ENCODE measurements around the gene PLA2G4B.
A peak's percentile ranks its signal among the peaks of the same experiment; 100 is the strongest.

The PLA2G4B gene

GRCh38 chr15:41827880-41828806 is 10.5 kb upstream of the PLA2G4B start, which contains the start of gene JMJD7:
Gene JMJD7, plus strand, starts transcription at chr15:41828092. Its CDS starts 33 bp downstream, at chr15:41828125.
- DNase-seq: peak; percentile 98

DNA sequence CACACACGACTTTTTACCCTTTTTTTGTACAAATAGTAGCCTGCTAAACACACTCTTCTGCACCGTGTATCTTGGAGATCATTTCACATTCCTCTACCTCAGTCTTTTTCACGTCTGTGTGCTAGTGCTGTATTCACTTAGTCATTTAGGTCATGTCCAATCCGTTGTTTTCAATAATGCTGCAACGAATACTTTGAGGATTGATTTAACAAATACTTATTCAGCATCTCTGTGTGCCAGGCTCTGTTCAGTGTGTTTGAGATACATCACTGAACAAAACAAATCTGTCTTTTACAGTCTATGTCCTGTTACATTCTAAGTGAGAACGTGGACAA is 9.9 kb upstream of the PLA2G4B start:
- DNase-seq: no peak

- DNase-seq: no peak
Observed at GRCh38 chr15:41829959-41830646, 8.5 kb upstream of the PLA2G4B start.

DNA sequence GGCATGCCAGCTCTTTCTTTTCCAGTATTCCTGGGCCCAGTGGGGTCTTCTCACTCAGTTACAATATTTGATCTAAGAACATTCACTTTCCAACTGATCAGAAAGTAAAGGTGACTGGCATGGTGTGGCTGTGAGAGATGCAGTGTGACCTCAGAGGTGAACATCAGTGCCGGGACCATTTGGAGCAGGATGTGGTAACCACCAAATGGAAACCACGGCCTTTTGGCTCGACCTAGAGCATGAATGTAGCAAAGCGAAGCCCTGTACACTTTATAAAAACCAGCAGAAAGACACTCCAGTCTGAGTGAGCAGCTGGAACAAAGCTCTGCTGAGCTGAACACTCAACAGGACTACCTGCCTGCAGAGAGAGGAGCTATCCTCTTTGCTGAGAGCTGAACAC is 7.4 kb upstream of the PLA2G4B start:
- DNase-seq: peak; percentile 62

DNA sequence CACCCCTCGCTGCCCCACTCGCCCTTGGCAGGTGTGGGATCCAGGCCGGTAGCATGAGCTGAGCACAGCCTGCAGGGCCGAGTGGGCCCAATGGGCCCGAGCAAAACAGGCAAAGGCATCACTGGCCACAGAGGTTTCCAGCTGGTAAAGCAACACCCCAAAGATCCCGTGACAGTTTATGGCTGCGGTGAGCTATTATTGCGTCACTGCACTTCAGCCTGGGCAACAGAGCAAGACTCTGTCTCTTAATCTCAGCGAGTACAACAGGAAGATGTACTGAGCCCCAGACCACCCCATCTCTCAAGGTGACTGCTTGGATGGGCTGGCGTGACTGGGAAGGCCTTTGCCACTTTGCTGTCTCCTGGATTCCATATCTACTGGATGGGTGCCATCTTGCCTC is 6.4 kb upstream of the PLA2G4B start:
- DNase-seq: no peak

- peak; percentile 22 for DNase-seq
Observed at GRCh38 chr15:41832875-41833274, 5.8 kb upstream of the PLA2G4B start.

GRCh38 chr15:41834096-41834495 is 4.6 kb upstream of the PLA2G4B start:
- no peak for DNase-seq

GRCh38 chr15:41836073-41836472 is 2.6 kb upstream of the PLA2G4B start:
- DNase-seq: no peak

- no peak for DNase-seq
Observed at GRCh38 chr15:41836713-41837454, 1.8 kb upstream of the PLA2G4B start.

DNA sequence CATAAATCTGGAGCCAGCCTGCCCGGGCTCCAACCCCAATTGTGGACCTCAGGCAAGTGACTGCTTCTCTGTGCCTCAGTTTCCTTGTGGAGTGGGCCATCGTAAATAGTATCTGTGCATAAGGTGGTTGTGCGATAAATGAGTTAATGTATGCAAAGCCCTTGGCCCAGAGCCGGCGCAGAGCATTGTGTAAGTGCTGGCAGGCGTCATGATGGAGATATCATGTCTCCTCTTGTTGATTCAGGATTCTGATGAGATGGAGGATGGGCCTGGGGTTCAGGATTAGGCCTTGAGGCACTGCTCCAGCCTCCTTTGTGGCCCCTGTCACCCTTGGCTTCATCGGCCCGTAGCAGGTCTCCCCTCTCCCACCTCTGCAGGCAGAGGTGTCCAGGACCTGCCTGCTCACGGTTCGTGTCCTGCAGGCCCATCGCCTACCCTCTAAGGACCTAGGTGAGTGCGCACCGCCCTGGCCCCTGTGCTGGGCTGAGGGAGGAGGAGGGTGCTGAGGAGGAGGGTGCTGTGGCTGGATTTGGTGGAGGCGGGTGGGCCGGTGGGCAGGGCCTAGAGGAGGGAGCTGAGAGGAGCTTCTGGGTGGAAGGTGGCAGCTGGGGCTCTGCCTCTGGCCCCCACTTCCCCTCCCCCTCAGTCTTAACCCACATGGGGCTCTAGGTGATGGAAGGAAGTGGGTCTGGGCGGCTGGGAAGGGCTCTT is 1.3 kb downstream of the PLA2G4B start:
- DNase-seq: no peak

GRCh38 chr15:41840673-41841072 is 2.0 kb downstream of the PLA2G4B start:
- DNase-seq: no peak

- DNase-seq: no peak
Observed at GRCh38 chr15:41841131-41841530, 2.5 kb downstream of the PLA2G4B start.

DNA sequence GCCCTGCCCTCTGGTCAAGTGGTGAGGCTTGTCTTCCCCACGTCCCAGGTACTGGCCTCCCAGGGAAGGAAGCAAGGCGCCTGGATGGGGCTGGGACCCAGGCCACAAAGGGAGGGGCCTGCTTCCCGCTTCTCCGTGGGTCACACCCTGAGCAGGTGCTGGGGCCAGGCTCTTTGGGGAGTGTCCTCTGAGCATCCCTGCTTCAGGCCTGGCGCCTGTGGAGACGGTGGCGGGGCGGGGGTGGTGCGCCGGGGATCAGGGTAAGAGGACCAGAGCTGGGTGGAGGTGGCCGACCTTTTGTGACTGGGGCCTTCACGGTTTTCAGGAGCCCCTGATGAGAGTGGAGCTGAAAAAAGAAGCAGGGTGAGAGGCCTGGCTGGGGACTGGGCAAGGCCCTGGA is 3.6 kb downstream of the PLA2G4B start:
- DNase-seq: no peak

- no peak for DNase-seq
Observed at GRCh38 chr15:41843571-41843970, 4.9 kb downstream of the PLA2G4B start.

- DNase-seq: no peak
Observed at GRCh38 chr15:41844814-41845213, 6.2 kb downstream of the PLA2G4B start.

- no peak for DNase-seq
Observed at GRCh38 chr15:41847206-41847605, 8.6 kb downstream of the PLA2G4B start.

DNA sequence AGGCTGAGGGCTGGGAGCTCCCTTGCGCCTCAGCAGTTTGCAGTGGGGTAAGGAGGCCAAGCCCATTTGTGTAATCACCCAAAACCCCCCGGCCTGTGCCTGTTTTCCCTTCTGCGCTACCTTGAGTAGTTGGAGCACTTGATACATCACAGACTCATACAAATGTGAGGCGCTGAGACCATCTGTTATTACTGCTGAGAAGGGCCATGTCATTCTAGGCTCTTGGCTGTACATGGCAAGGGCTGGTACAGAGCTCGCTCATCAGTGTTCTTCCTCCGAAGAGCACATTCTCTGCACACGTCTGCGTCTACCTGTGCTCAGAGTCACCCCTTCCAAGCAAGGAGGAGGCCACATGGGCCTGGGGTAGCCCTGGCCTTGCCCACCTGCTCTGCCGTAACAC is 9.3 kb downstream of the PLA2G4B start:
- no peak for DNase-seq

DNA sequence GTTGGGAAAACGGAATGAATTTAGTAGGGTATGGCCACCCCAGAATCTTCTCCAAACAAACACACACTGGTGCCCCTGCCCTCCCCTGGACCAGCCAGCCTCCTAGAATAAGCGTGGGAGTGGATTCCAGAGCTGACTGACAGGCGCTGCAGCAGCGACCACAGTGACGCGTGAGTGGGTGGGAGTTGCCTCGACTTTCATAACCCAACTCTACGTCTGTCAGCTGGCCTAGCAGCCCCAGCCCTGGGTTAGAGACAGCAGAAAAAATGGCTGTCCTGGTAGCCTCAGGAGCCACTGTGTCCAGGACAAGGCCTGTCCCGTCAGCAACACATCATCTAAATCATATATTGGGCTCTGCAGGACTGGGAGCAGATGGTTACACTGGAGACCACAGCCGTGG is 10.0 kb downstream of the PLA2G4B start:
- DNase-seq: peak; percentile 69

DNA sequence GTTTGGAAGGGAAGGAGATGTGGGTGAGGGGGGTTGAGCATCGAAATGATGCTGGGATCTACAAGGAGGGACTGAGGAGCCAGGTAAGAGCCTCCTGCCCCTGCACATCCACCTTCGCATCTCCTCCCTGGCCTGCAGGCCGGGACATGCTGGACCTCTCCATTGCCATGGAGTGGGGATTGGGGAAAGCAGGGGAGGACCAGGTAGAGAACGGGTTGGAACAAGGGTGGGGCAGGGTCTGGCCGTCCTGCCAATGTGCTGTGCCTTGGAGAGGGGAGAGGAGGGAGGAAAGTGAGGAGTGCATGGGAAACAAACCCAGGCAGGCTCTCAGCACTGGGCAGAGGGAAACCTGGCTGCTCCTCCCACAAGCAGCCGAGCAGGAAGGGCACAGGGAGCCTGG is 10.6 kb downstream of the PLA2G4B start:
- DNase-seq: no peak

- DNase-seq: no peak
Observed at GRCh38 chr15:41849861-41850260, 11.2 kb downstream of the PLA2G4B start.

DNA sequence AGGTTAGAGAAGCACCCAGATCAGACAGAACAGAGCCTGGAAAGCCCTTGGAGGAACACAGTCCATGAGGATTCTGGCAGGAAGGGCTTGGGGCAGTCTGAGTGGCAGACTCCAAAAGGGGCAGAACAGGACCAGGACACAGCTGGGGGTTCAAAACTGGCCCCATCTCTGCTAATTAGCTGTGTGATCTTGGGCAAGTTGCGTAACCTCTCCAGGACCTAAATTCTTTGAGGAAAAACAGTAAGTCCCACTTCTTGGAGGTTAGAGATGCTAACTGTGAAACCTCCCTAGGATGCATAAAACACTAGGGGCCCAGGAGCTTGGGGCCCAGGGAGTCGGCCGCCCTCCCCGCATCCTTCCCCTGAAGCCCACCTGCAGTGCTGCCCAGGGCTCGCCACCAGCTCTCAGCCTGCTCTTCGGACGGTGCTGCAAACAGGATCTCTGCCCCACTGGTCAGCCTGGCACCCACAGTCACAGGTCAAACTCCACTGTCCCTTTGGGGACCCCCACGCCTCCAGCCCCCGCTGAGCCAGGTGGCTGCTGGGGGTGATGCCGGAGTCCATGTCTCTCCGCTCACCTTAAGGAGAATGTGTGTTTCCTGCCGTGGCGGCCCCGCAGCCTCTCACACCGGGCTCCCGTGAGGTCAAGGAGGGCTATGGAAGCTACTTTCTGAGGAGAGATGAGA is 12.0 kb downstream of the PLA2G4B start:
- DNase-seq: no peak

- DNase-seq: no peak
Observed at GRCh38 chr15:41851167-41851523, 12.5 kb downstream of the PLA2G4B start.
